Epithelial cell of esophagus (primary cell): ENCODE data around the gene FBXO3.

Source experiments
- DNase-seq: peaks from one replicate; pipeline ENCODE4 v3.0.0; 2010; ENCODE audit warnings: low read depth
- H3K4me3 ChIP-seq: 2 replicates; pipeline ENCODE4 v1.5.1; 2011; ENCODE audit warnings: mild to moderate bottlenecking, low read length, control low read depth
- CTCF ChIP-seq: IDR thresholded peaks from 2 replicates; pipeline ENCODE4 v1.5.1; 2011; ENCODE audit warnings: low read depth, mild to moderate bottlenecking, low read length, control low read depth, inconsistent platforms; ENCODE audit not compliant: insufficient read depth; ENCODE audit errors: missing control alignments

FBXO3 gene

GRCh38 chr11:33751878-33752277 lies 22.4 kb downstream of the FBXO3 start:
- no peak for DNase-seq
- no peak for TF ChIP-seq CTCF
- no peak overlapping the region for H3K4me3 ChIP-seq

GRCh38 chr11:33747979-33748378 lies 26.3 kb downstream of the FBXO3 start:
- TF ChIP-seq CTCF, result no peak
- no peak overlapping the region for H3K4me3 ChIP-seq
- DNase-seq, result no peak

GRCh38 chr11:33743291-33743690 lies 31.0 kb downstream of the FBXO3 start:
- DNase-seq, result no peak
- TF ChIP-seq CTCF, result no peak
- H3K4me3 ChIP-seq, result no peak overlapping the region

GRCh38 chr11:33742249-33742851 lies 32.0 kb downstream of the FBXO3 start:
- TF ChIP-seq CTCF, result peak; percentile 32
- H3K4me3 ChIP-seq, result no peak overlapping the region
- peak; percentile 48 for DNase-seq

GRCh38 chr11:33741806-33742205 lies 32.5 kb downstream of the FBXO3 start:
- H3K4me3 ChIP-seq, result no peak overlapping the region
- no peak for DNase-seq
- TF ChIP-seq CTCF, result no peak

- H3K4me3 ChIP-seq, result no peak overlapping the region
- no peak for TF ChIP-seq CTCF
- DNase-seq, result no peak
These were observed 36.9 kb downstream of the FBXO3 start for GRCh38 chr11:33737362-33737821.

- DNase-seq, result peak; percentile 96
- no peak for TF ChIP-seq CTCF
- H3K4me3 ChIP-seq, result peak within 1 kb of the TSS; percentile 83
These were observed 38.0 kb downstream of the FBXO3 start, which contains the start of gene CD59 for GRCh38 chr11:33736148-33736812. Gene CD59 (minus strand): TSS chr11:33736423. CDS start chr11:33722445, 13,978 bp downstream.
